Liver (tissue), 9 donors: ENCODE data around the gene CHRNE. TPM values are rescaled to one million over a fixed set of nuclear protein-coding genes. Genes with fewer than 3 reads are reported as not detected.

Source experiments
- DNase-seq: peaks from one replicate; pipeline ENCODE4 v3.0.0-alpha.2; 2017; ENCODE audit warnings: low spot score
- H3K27ac ChIP-seq, 2 donors: one replicate each; pipeline ENCODE4 v1.7.0; 2013; ENCODE audit warnings: inconsistent platforms in 2 of 2, low read length in 2 of 2, control low read depth in 1 of 2, low read depth in 1 of 2, mild to moderate bottlenecking in 1 of 2
- H3K27me3 ChIP-seq, 4 donors: one replicate each; pipeline versions ENCODE4 v1.6.1 to v1.7.0; 2013; ENCODE audit warnings: low read length in 3 of 4, inconsistent platforms in 1 of 4, mild to moderate bottlenecking in 1 of 4, moderate library complexity in 1 of 4; ENCODE audit not compliant: control insufficient read depth in 4 of 4, insufficient read depth in 4 of 4
- H3K36me3 ChIP-seq, 4 donors: one replicate each; pipeline versions ENCODE4 v1.6.1 to v1.7.0; 2013; ENCODE audit warnings: low read length in 3 of 4, mild to moderate bottlenecking in 3 of 4, low read depth in 1 of 4, moderate library complexity in 1 of 4; ENCODE audit not compliant: control insufficient read depth in 4 of 4, insufficient read depth in 3 of 4
- H3K4me1 ChIP-seq, 4 donors: one replicate each; pipeline versions ENCODE4 v1.6.1 to v1.7.0; 2013; ENCODE audit warnings: low read length in 3 of 4, mild to moderate bottlenecking in 3 of 4, moderate library complexity in 1 of 4; ENCODE audit not compliant: control insufficient read depth in 4 of 4, insufficient read depth in 4 of 4
- H3K4me3 ChIP-seq, 3 donors: one replicate each; pipeline versions ENCODE4 v1.6.1 to v1.7.0; 2013; ENCODE audit warnings: low read length in 3 of 3, control low read depth in 1 of 3, low read depth in 1 of 3, mild to moderate bottlenecking in 1 of 3
- H3K9ac ChIP-seq, 2 donors: one replicate each; pipeline ENCODE4 v1.7.0; 2013; ENCODE audit warnings: low read length in 2 of 2, mild to moderate bottlenecking in 2 of 2, moderate library complexity in 2 of 2, control low read depth in 1 of 2, low read depth in 1 of 2
- H3K9me3 ChIP-seq, 4 donors: one replicate each; pipeline versions ENCODE4 v1.6.1 to v1.7.0; 2013; ENCODE audit warnings: low read length in 3 of 4; ENCODE audit not compliant: control insufficient read depth in 4 of 4
- EGR1 ChIP-seq, 2 donors: IDR thresholded peaks; 2 replicates each; pipeline ENCODE4 v1.6.1; 2016 to 2018; ENCODE audit warnings: antibody characterized with exemption in 2 of 2, low read depth in 2 of 2
- FOXA1 ChIP-seq: IDR thresholded peaks from 2 replicates; pipeline ENCODE4 v1.6.1; 2016; ENCODE audit warnings: antibody characterized with exemption
- FOXA2 ChIP-seq: IDR thresholded peaks from 2 replicates; pipeline ENCODE4 v1.6.1; 2016; ENCODE audit warnings: antibody characterized with exemption
- GABPA ChIP-seq, 2 donors: IDR thresholded peaks in 1 of 2; conservative IDR thresholded peaks in 1 of 2; 2 replicates each; pipeline ENCODE4 v1.6.1; 2016; ENCODE audit warnings: antibody characterized with exemption in 2 of 2, mild to moderate bottlenecking in 1 of 2, moderate library complexity in 1 of 2
- HNF4A ChIP-seq, 2 donors: conservative IDR thresholded peaks; 2 replicates each; pipeline ENCODE4 v1.6.1; 2016; ENCODE audit warnings: antibody characterized with exemption in 2 of 2, mild to moderate bottlenecking in 2 of 2
- HNF4G ChIP-seq: IDR thresholded peaks from 2 replicates; pipeline ENCODE4 v1.6.1; 2016; ENCODE audit warnings: antibody characterized with exemption
- JUND ChIP-seq, 2 donors: IDR thresholded peaks; 2 replicates each; pipeline ENCODE4 v1.6.1; 2016; ENCODE audit warnings: antibody characterized with exemption in 2 of 2
- NR2F2 ChIP-seq: IDR thresholded peaks from 2 replicates; pipeline ENCODE4 v1.6.1; 2016; ENCODE audit warnings: antibody characterized with exemption
- RAD21 ChIP-seq, 2 donors: IDR thresholded peaks; 2 replicates each; pipeline ENCODE4 v1.6.1; 2016; ENCODE audit warnings: antibody characterized with exemption in 2 of 2, mild to moderate bottlenecking in 2 of 2
- RXRA ChIP-seq, 2 donors: IDR thresholded peaks; 2 replicates each; pipeline ENCODE4 v1.6.1; 2017 to 2018; ENCODE audit warnings: antibody characterized with exemption in 2 of 2, mild to moderate bottlenecking in 1 of 2
- SP1 ChIP-seq: IDR thresholded peaks from 2 replicates; pipeline ENCODE4 v1.6.1; 2018; ENCODE audit warnings: antibody characterized with exemption, mild to moderate bottlenecking
- TAF1 ChIP-seq: conservative IDR thresholded peaks from 2 replicates; pipeline ENCODE4 v1.6.1; 2016; ENCODE audit warnings: antibody characterized with exemption, mild to moderate bottlenecking
- YY1 ChIP-seq: IDR thresholded peaks from 2 replicates; pipeline ENCODE4 v1.6.1; 2016; ENCODE audit warnings: antibody characterized with exemption, mild to moderate bottlenecking
- WGBS: extraction: QIAGEN DNeasy Blood & Tissue Kit; methylation state at CpG from one replicate; pipeline ENCODE4 v1.1.7; 2013; 5-methylcytosine and 5-hydroxymethylcytosine counted together
- polyA plus RNA-seq, 2 donors: library from polyadenylated mRNA; stranded (reverse) in 1 of 2; unstranded in 1 of 2; fragments of 200-250 nt in 1 of 2; fragments of >200 nt in 1 of 2; fragmentation: Nextera tagmentation in 1 of 2; extraction: Ambion mirVana in 1 of 2; gene quantifications; one replicate each; pipeline versions ENCODE4 v1.2.1 to v1.2.3, GENCODE V29; 2013 to 2015
- total RNA-seq, 2 donors: library from RNA; depleted of rRNA; stranded (reverse); fragments of >200 nt; gene quantifications; one replicate each; pipeline ENCODE4 v1.2.3, GENCODE V29; 2014
- TF ChIP-seq, protein P1 (sequence below): fragments of 150-350 bp; IDR thresholded peaks from 2 replicates; pipeline ENCODE4 v1.5.1; 2017; ENCODE audit warnings: improper control_type of control experiment, low read depth, low read length; ENCODE audit not compliant: missing input control
- TF ChIP-seq, protein P2 (sequence below): IDR thresholded peaks from 2 replicates; pipeline ENCODE4 v1.6.1; 2016; ENCODE audit warnings: antibody characterized with exemption
- TF ChIP-seq, protein P3 (sequence below): IDR thresholded peaks from 2 replicates; pipeline ENCODE4 v1.6.1; 2016; ENCODE audit warnings: antibody characterized with exemption
- TF ChIP-seq, protein P4 (sequence below): IDR thresholded peaks from 2 replicates; pipeline ENCODE4 v1.6.1; 2016; ENCODE audit warnings: antibody characterized with exemption
- TF ChIP-seq, protein P5 (sequence below): IDR thresholded peaks from 2 replicates; pipeline ENCODE4 v1.6.1; 2016; ENCODE audit warnings: antibody characterized with exemption, mild to moderate bottlenecking
- donor health status: healthy.
- donor health status: healthy.
- donor health status: healthy.
- donor health status: healthy.
- donor health status: healthy.

The CHRNE gene
- total and polyA plus RNA-seq, 4 donors, result 0.19 to 3.1 (median 0.65) TPM

DNA sequence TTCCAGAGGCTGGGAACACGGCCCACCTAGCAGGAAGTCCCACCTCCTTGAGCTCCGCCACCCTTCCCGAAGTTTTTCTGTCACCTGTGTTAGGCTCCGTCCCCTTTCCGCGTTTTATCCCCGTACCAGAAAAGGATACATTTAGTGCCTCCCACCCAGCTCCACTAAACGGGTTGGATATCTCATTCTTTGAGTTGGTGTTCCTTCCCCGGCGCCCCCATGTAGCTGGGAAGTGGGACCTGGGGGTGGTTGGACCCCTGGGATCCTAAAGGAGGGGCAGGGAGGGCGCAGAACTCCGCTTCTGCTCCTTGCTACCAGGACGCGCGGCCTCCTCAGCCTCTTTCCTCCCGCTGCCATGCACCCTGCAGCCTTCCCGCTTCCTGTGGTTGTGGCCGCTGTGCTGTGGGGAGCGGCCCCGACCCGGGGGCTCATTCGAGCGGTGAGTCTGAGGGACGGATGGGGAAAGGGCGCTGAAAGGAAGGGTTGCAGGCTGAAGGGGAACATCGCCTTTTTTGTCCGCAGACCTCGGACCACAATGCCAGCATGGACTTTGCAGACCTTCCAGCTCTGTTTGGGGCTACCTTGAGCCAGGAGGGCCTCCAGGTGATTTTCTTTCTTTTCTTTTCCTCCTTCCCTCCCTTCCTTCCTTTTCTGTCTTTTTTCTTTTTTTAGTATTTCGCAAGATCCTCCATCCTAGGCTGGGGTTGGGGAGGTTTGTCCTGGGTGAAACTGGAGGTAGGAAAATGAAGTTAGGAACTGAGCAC is 37.8 kb upstream of the CHRNE start:
- peak overlapping the region; percentile 80 to 93 for H3K9ac ChIP-seq
- peak overlapping the region; percentile 89 to 90 for H3K27ac ChIP-seq
- peak in 1 of 2 donors; percentile 7 for TF ChIP-seq EGR1 (IDR thresholded peaks at IDR 0.05; ENCODE audit: low read depth in 2 of 2)
- TF ChIP-seq HNF4A (conservative IDR thresholded peaks at IDR 0.05), result no peak
- no peak for TF ChIP-seq JUND (IDR thresholded peaks at IDR 0.05)
- peak; percentile 51 for DNase-seq
- under 1% methylated on average over 29 of the region's 29 CpGs for WGBS
- peak overlapping the region; percentile 79 to 89 (median 83) for H3K4me3 ChIP-seq
- peaks cover 8 to 54% (median 40%) of the 10 kb centered on the region in 4 donors for H3K4me1 ChIP-seq
- H3K27me3 ChIP-seq, result no peaks in the 10 kb centered on the region
- no peaks in the 10 kb centered on the region for H3K9me3 ChIP-seq
- H3K36me3 ChIP-seq, result peaks cover 4 to 31% (median 20%) of the 10 kb centered on the region in 4 donors

DNA sequence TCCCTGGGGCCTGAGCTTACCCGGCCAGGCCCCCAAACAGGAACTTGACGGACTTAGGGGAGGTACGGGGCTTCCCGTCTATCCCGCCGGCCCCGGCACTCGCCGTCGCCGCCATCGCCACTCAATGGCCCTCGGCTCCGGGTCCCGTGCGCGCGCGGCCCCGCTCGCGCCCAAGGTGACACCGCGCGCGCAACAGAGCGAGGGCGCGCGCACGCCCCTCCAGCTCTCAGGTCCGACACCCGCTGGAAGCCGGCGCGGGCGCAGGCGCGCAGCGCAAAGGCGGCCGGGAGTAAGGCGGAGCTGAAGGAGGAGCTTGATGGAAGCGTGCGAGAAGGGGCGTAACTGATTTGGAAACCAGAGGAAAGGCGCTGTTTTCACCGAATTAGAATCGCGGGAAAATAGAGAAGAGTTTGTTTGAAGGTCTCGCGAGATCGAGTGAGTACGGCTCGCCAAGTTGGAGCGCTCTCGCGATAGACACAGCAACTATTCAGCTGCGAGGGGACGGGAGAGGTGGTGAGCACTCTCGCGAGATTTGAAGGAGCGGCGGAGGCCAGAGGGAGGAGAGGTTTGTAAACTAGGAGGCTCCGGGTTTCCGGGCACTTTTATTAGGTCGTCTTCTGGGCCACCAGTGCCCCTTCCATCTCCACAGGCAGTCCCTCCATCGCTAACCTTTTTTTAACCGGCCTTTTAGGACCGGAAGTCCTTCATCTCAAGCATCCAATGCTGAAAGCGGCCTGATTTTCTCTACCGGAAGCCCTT is 37.1 kb upstream of the CHRNE start, which contains the start of the genes RNF167 and SLC25A11:
RNF167 (plus strand) TSS at position 473 of the 759 bp plus-strand sequence. CDS start 642 bp downstream, outside the sequence.
SLC25A11 (minus strand) TSS at position 251 of the 759 bp plus-strand sequence; CDS start at position 115, 136 bp downstream.
- peak within 1 kb of the TSS; percentile 89 to 90 for H3K27ac ChIP-seq
- under 1% methylated on average over 72 of the region's 72 CpGs for WGBS

More for the DNA sequence above, 37.1 kb upstream of the CHRNE start, which contains the start of the genes RNF167 and SLC25A11:
- Histone ChIP-seq H3K9ac (peak within 1 kb of the TSS; percentile 80 to 93), H3K27me3 (no peaks in the 10 kb centered on the region), H3K36me3 (peaks cover 4 to 27% (median 16%) of the 10 kb centered on the region in 4 donors), H3K4me1 (peaks cover 8 to 47% (median 34%) of the 10 kb centered on the region in 4 donors), H3K9me3 (no peaks in the 10 kb centered on the region), H3K4me3 (peak within 1 kb of the TSS; percentile 79 to 89 (median 83))
- TF ChIP-seq EGR1 (IDR thresholded peaks at IDR 0.05; ENCODE audit: low read depth in 2 of 2) (peak in 1 of 2 donors; percentile 24), FOXA2 (peak; percentile 33), NR2F2 (peak; percentile 19), JUND (IDR thresholded peaks at IDR 0.05) (peak; percentile 18 to 61), RAD21 (IDR thresholded peaks at IDR 0.05) (peak in 1 of 2 donors; percentile 12), FOXA1 (peak; percentile 41), HNF4A (conservative IDR thresholded peaks at IDR 0.05) (peak in 1 of 2 donors; percentile 9), HNF4G (no peak), YY1 (peak; percentile 74), GABPA (IDR thresholded peaks at IDR 0.05 in 1 of 2, conservative IDR thresholded peaks at IDR 0.05 in 1 of 2) (peak; percentile 93 to 95), SP1 (peak; percentile 72), RXRA (IDR thresholded peaks at IDR 0.05) (peak in 1 of 2 donors; percentile 7), TAF1 (no peak)
- TF ChIP-seq, protein P1, sequence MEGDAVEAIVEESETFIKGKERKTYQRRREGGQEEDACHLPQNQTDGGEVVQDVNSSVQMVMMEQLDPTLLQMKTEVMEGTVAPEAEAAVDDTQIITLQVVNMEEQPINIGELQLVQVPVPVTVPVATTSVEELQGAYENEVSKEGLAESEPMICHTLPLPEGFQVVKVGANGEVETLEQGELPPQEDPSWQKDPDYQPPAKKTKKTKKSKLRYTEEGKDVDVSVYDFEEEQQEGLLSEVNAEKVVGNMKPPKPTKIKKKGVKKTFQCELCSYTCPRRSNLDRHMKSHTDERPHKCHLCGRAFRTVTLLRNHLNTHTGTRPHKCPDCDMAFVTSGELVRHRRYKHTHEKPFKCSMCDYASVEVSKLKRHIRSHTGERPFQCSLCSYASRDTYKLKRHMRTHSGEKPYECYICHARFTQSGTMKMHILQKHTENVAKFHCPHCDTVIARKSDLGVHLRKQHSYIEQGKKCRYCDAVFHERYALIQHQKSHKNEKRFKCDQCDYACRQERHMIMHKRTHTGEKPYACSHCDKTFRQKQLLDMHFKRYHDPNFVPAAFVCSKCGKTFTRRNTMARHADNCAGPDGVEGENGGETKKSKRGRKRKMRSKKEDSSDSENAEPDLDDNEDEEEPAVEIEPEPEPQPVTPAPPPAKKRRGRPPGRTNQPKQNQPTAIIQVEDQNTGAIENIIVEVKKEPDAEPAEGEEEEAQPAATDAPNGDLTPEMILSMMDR, result no peak
- TF ChIP-seq, protein P2, sequence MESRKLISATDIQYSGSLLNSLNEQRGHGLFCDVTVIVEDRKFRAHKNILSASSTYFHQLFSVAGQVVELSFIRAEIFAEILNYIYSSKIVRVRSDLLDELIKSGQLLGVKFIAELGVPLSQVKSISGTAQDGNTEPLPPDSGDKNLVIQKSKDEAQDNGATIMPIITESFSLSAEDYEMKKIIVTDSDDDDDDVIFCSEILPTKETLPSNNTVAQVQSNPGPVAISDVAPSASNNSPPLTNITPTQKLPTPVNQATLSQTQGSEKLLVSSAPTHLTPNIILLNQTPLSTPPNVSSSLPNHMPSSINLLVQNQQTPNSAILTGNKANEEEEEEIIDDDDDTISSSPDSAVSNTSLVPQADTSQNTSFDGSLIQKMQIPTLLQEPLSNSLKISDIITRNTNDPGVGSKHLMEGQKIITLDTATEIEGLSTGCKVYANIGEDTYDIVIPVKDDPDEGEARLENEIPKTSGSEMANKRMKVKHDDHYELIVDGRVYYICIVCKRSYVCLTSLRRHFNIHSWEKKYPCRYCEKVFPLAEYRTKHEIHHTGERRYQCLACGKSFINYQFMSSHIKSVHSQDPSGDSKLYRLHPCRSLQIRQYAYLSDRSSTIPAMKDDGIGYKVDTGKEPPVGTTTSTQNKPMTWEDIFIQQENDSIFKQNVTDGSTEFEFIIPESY, result peak; percentile 100
- TF ChIP-seq, protein P3, sequence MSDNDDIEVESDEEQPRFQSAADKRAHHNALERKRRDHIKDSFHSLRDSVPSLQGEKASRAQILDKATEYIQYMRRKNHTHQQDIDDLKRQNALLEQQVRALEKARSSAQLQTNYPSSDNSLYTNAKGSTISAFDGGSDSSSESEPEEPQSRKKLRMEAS, result peak; percentile 77
- TF ChIP-seq, protein P4, sequence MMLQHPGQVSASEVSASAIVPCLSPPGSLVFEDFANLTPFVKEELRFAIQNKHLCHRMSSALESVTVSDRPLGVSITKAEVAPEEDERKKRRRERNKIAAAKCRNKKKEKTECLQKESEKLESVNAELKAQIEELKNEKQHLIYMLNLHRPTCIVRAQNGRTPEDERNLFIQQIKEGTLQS, result peak; percentile 14
- TF ChIP-seq, protein P5, sequence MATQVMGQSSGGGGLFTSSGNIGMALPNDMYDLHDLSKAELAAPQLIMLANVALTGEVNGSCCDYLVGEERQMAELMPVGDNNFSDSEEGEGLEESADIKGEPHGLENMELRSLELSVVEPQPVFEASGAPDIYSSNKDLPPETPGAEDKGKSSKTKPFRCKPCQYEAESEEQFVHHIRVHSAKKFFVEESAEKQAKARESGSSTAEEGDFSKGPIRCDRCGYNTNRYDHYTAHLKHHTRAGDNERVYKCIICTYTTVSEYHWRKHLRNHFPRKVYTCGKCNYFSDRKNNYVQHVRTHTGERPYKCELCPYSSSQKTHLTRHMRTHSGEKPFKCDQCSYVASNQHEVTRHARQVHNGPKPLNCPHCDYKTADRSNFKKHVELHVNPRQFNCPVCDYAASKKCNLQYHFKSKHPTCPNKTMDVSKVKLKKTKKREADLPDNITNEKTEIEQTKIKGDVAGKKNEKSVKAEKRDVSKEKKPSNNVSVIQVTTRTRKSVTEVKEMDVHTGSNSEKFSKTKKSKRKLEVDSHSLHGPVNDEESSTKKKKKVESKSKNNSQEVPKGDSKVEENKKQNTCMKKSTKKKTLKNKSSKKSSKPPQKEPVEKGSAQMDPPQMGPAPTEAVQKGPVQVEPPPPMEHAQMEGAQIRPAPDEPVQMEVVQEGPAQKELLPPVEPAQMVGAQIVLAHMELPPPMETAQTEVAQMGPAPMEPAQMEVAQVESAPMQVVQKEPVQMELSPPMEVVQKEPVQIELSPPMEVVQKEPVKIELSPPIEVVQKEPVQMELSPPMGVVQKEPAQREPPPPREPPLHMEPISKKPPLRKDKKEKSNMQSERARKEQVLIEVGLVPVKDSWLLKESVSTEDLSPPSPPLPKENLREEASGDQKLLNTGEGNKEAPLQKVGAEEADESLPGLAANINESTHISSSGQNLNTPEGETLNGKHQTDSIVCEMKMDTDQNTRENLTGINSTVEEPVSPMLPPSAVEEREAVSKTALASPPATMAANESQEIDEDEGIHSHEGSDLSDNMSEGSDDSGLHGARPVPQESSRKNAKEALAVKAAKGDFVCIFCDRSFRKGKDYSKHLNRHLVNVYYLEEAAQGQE, result peak; percentile 45
- DNase-seq, result peak; percentile 92
